ENCODE measurements around the gene CNTF.
A peak's percentile ranks its signal among the peaks of the same experiment; 100 is the strongest.

The CNTF gene

GRCh38 chr11:58577555-58578135 is 44.8 kb upstream of the CNTF start:
- ATAC-seq, result no peak; the same call in none of the 3 replicates
- TF ChIP-seq ZNF565 (CRISPR knock-in tag; conservative IDR thresholded peaks at IDR 0.05; ENCODE audit: low read depth) (no peak), ZNF8 (CRISPR knock-in tag; IDR thresholded peaks at IDR 0.05) (peak; percentile 92; the same call in 1 of the 2 replicates)

- ATAC-seq, result peak; percentile 82
- TF ChIP-seq ZNF70 (CRISPR knock-in tag; IDR thresholded peaks at IDR 0.05), result no peak
- TF ChIP-seq CSDC2 (CRISPR knock-in tag; IDR thresholded peaks at IDR 0.05), result no peak
- TF ChIP-seq TSHZ2 (CRISPR knock-in tag; IDR thresholded peaks at IDR 0.05), result no peak
- TF ChIP-seq OSR1 (CRISPR knock-in tag; IDR thresholded peaks at IDR 0.05), result no peak
- no peak for TF ChIP-seq RARB (CRISPR knock-in tag; IDR thresholded peaks at IDR 0.05)
- no peak for TF ChIP-seq ISL1 (CRISPR knock-in tag; IDR thresholded peaks at IDR 0.05)
- no peak for TF ChIP-seq CREB5 (CRISPR knock-in tag; IDR thresholded peaks at IDR 0.05; ENCODE audit: low read depth)
- no peak for TF ChIP-seq TOX (CRISPR knock-in tag; IDR thresholded peaks at IDR 0.05; ENCODE audit: borderline replicate concordance)
These were observed 44.3 kb upstream of the CNTF start for GRCh38 chr11:58578136-58578634.

- TF ChIP-seq ARNTL (CRISPR knock-in tag; IDR thresholded peaks at IDR 0.05; ENCODE audit: borderline replicate concordance, low read depth), result no peak
- TF ChIP-seq CSDC2 (CRISPR knock-in tag; IDR thresholded peaks at IDR 0.05), result no peak
- no peak for TF ChIP-seq ZNF565 (CRISPR knock-in tag; conservative IDR thresholded peaks at IDR 0.05; ENCODE audit: low read depth)
- TF ChIP-seq RARB (CRISPR knock-in tag; IDR thresholded peaks at IDR 0.05), result no peak
- TF ChIP-seq CREB5 (CRISPR knock-in tag; IDR thresholded peaks at IDR 0.05; ENCODE audit: low read depth), result no peak
- TF ChIP-seq POU6F1 (CRISPR knock-in tag; IDR thresholded peaks at IDR 0.05; ENCODE audit: borderline replicate concordance, low read depth), result no peak
- no peak for TF ChIP-seq ZFP30 (CRISPR knock-in tag; IDR thresholded peaks at IDR 0.05)
- peak; percentile 71 for ATAC-seq
These were observed 43.8 kb upstream of the CNTF start, which contains the start of gene ZFP91 for GRCh38 chr11:58578635-58579191. Gene ZFP91, plus strand, starts transcription at chr11:58579063. Its CDS starts 219 bp downstream, at chr11:58579282.

- TF ChIP-seq TSHZ2 (CRISPR knock-in tag; IDR thresholded peaks at IDR 0.05), result no peak
- no peak for TF ChIP-seq ESRRG (CRISPR knock-in tag; IDR thresholded peaks at IDR 0.05)
- no peak for TF ChIP-seq ARNTL (CRISPR knock-in tag; IDR thresholded peaks at IDR 0.05; ENCODE audit: borderline replicate concordance, low read depth)
- no peak for TF ChIP-seq ISL1 (CRISPR knock-in tag; IDR thresholded peaks at IDR 0.05)
- TF ChIP-seq ZC3H10 (CRISPR knock-in tag; IDR thresholded peaks at IDR 0.05), result no peak
- peak; percentile 68; the same call in 1 of the 2 replicates for TF ChIP-seq POU6F1 (CRISPR knock-in tag; IDR thresholded peaks at IDR 0.05; ENCODE audit: borderline replicate concordance, low read depth)
- ATAC-seq, result peak; percentile 62
These were observed 43.0 kb upstream of the CNTF start for GRCh38 chr11:58579192-58580129.
